HL-60 (cell line): Measurements from ENCODE around the gene DXO.
A peak's percentile ranks its signal among the peaks of the same experiment; 100 is the strongest.

Experiments
- DNase-seq, 2 experiments: peaks; one replicate each; pipeline ENCODE4 v3.0.0-alpha.2; 2010 to 2020; ENCODE audit warnings: low read depth in 1 of 2, low spot score in 1 of 2
- H3K27ac ChIP-seq: fragments of 250-450 bp; sonication (Bioruptor Pico); replicated peaks from 2 replicates; pipeline ENCODE4 v1.5.1; 2020; ENCODE audit warnings: mild to moderate bottlenecking, moderate library complexity
- H3K27me3 ChIP-seq: fragments of 250-450 bp; sonication (Bioruptor Pico); 2 replicates; pipeline ENCODE4 v1.5.1; 2021; ENCODE audit warnings: mild to moderate bottlenecking, moderate library complexity; ENCODE audit not compliant: insufficient read depth, poor library complexity, severe bottlenecking
- H3K4me3 ChIP-seq: replicated peaks from 2 replicates; pipeline ENCODE4 v1.5.1; 2011; ENCODE audit warnings: mild to moderate bottlenecking, control low read depth, low read length; ENCODE audit not compliant: insufficient read depth
- GABPA ChIP-seq: IDR thresholded peaks from 2 replicates; pipeline ENCODE4 v1.6.1; 2012; ENCODE audit warnings: low read depth
- POLR2AphosphoS5 ChIP-seq: IDR thresholded peaks from 2 replicates; pipeline ENCODE4 v1.6.1; 2012; ENCODE audit warnings: low read depth
- SPI1 ChIP-seq: IDR thresholded peaks from 2 replicates; pipeline ENCODE4 v1.6.1; 2012; ENCODE audit warnings: low read depth, mild to moderate bottlenecking, borderline replicate concordance
- TF ChIP-seq, protein P1 (sequence below): IDR thresholded peaks from one replicate; pipeline ENCODE4 v1.5.1; 2011; ENCODE audit warnings: low read length, control low read depth, inconsistent platforms; ENCODE audit not compliant: insufficient read depth
- TF ChIP-seq, protein P2 (sequence below): IDR thresholded peaks from 2 replicates; pipeline ENCODE4 v1.6.1; 2012; ENCODE audit warnings: low read depth; ENCODE audit not compliant: insufficient replicate concordance

Gene DXO

DNA sequence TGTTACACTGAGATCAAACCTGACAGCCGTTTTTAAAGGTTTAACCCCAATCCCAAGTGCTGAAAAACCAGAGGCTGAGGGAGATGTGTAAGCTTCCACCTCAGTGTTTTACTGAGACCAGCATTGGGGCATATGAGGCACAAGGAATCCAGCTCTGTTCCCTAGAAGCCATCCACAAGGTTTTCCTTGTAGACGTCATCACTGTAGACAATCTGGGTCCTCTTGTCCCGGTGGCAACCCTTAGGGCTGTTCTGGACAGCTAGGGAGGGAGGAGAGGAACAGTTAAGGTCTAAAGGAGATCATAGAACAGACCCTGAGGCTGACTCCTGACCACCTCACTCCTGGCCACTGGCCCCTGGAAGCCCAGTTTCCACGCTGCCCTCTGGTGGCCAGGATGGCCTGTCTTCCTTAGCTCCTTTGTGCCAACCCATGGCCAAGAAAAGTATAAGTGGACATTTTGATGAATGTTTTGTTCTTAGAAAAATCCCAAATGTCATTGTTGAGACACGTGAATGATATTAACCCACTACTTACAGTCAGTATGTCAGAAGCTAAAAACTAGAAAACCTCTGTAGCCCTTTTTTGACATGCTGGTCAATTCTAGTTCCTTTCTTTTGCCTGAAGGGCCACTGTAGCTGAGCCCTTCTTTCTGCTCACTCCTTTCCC lies 19.7 kb downstream of the DXO start:
- H3K4me3 ChIP-seq, result no peak overlapping the region
- H3K27me3 ChIP-seq, result no peaks in the 10 kb centered on the region
- DNase-seq, result peak in 1 of 2 experiments; percentile 31
- no peak for TF ChIP-seq GABPA
- TF ChIP-seq, protein P1, sequence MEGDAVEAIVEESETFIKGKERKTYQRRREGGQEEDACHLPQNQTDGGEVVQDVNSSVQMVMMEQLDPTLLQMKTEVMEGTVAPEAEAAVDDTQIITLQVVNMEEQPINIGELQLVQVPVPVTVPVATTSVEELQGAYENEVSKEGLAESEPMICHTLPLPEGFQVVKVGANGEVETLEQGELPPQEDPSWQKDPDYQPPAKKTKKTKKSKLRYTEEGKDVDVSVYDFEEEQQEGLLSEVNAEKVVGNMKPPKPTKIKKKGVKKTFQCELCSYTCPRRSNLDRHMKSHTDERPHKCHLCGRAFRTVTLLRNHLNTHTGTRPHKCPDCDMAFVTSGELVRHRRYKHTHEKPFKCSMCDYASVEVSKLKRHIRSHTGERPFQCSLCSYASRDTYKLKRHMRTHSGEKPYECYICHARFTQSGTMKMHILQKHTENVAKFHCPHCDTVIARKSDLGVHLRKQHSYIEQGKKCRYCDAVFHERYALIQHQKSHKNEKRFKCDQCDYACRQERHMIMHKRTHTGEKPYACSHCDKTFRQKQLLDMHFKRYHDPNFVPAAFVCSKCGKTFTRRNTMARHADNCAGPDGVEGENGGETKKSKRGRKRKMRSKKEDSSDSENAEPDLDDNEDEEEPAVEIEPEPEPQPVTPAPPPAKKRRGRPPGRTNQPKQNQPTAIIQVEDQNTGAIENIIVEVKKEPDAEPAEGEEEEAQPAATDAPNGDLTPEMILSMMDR, result peak; percentile 73
- no peak overlapping the region for H3K27ac ChIP-seq

DNA sequence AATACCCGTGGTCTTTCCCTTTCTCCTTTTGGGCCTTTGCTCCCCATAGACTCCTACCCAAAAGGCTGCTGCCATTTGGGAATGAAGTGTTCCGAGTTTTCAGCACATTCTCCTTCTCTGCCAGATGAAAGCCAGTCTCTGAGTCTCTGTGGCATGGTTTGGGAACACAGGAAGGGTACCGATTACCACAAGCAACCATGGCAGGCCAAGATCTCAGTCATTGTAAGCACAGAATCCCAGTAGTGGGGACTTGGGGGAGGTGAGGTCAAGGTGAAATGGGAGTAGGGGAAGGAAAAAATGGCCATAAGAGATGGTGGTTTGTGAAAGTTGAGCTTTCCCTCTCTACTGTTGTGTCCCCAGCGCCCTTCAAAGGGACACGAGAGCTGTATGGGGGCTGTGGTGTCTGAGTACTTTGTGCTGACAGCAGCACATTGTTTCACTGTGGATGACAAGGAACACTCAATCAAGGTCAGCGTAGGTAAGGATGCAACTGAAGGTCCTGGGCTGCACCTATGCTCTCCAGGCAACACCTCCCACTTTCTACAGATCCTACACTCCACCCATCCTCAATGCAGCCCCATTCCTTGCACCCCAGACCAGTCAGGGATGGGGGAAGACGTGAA lies 21.9 kb downstream of the DXO start:
- Histone ChIP-seq H3K27ac (no peak overlapping the region), H3K4me3 (no peak overlapping the region), H3K27me3 (no peaks in the 10 kb centered on the region)
- DNase-seq, result no peak
- TF ChIP-seq, protein P2, sequence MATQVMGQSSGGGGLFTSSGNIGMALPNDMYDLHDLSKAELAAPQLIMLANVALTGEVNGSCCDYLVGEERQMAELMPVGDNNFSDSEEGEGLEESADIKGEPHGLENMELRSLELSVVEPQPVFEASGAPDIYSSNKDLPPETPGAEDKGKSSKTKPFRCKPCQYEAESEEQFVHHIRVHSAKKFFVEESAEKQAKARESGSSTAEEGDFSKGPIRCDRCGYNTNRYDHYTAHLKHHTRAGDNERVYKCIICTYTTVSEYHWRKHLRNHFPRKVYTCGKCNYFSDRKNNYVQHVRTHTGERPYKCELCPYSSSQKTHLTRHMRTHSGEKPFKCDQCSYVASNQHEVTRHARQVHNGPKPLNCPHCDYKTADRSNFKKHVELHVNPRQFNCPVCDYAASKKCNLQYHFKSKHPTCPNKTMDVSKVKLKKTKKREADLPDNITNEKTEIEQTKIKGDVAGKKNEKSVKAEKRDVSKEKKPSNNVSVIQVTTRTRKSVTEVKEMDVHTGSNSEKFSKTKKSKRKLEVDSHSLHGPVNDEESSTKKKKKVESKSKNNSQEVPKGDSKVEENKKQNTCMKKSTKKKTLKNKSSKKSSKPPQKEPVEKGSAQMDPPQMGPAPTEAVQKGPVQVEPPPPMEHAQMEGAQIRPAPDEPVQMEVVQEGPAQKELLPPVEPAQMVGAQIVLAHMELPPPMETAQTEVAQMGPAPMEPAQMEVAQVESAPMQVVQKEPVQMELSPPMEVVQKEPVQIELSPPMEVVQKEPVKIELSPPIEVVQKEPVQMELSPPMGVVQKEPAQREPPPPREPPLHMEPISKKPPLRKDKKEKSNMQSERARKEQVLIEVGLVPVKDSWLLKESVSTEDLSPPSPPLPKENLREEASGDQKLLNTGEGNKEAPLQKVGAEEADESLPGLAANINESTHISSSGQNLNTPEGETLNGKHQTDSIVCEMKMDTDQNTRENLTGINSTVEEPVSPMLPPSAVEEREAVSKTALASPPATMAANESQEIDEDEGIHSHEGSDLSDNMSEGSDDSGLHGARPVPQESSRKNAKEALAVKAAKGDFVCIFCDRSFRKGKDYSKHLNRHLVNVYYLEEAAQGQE, result no peak

DNA sequence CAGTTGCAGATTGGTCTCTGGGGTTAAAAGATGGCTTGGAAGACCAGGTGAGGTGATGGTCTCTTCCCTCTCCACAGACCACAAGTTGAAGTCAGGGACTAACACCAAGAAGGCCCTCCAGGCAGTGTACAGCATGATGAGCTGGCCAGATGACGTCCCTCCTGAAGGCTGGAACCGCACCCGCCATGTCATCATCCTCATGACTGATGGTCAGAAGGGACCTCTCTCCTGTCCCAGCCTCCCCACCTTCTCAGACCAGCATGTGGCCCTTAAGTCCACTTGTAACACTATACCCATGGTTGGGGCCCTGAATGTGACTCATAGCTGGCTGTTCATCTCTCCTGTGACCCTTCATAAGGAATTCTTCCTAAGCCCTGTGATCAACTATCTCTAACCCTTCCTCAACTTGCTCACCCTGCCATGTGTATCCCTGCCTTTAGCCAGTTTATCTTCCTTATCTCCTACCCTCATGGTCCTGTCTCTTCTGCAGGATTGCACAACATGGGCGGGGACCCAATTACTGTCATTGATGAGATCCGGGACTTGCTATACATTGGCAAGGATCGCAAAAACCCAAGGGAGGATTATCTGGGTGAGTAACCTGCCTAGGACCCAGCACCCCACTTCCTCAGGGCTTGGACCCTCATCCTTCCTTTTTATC lies 23.1 kb downstream of the DXO start:
- H3K4me3 ChIP-seq, result no peak overlapping the region

More for the DNA sequence above, 23.1 kb downstream of the DXO start:
- no peak for DNase-seq
- TF ChIP-seq, protein P1, result no peak
- TF ChIP-seq POLR2AphosphoS5 (no peak; the same call in 1 of the 2 replicates), SPI1 (no peak), GABPA (no peak)
- TF ChIP-seq, protein P2, result no peak
- H3K27me3 ChIP-seq, result no peaks in the 10 kb centered on the region
- H3K27ac ChIP-seq, result no peak overlapping the region
